Measurements from ENCODE around the gene RNASE13.
A peak's percentile ranks its signal among the peaks of the same experiment; 100 is the strongest.

RNASE13 gene

DNA sequence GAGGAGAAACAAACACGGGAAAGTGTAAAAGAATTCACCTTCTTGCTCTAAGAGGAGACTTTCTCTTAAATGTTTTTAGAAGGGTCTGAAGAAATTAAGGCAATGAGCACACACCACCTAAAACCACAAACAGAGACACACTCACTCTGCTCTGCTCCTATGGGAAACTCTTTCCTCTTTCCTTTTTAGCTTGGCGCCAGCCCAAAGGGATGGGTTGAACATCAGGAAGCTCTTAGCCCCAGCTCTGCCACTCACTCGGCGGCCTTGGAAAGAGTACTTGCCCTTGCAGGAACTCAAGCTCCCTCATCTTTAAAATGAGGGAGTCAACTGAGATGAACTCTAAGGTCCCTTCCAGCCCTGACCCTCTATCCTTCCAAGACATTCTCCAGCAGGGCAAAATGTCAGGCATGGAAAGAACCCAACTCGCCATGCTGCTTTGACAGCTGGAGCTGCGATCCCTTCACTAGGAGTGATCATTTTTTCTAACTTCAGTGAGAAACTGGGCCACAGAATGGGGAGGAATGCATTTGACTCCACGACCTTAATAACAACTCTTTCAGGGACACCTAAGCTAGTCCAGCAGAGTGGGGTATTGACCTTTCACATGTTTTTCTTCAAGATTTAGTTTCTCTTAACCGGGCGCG lies 22.0 kb upstream of the RNASE13 start:
- no peak overlapping the region for H3K4me3 ChIP-seq
- no peak for TF ChIP-seq CTCF (IDR thresholded peaks at IDR 0.05)
- no peak for DNase-seq (ENCODE audit: low spot score)
- H3K27ac ChIP-seq = no peak overlapping the region

GRCh38 chr14:21055432-21056117 lies 21.0 kb upstream of the RNASE13 start:
- peak; percentile 35 for DNase-seq (ENCODE audit: low spot score)
- no peak overlapping the region for H3K27ac ChIP-seq
- no peak for TF ChIP-seq CTCF (IDR thresholded peaks at IDR 0.05)

GRCh38 chr14:21054768-21055145 lies 20.1 kb upstream of the RNASE13 start:
- TF ChIP-seq CTCF (IDR thresholded peaks at IDR 0.05) = no peak
- no peak overlapping the region for H3K4me3 ChIP-seq
- DNase-seq (ENCODE audit: low spot score) = no peak
- no peak overlapping the region for H3K27ac ChIP-seq

More at GRCh38 chr14:21055432-21056117, 21.0 kb upstream of the RNASE13 start:
- H3K4me3 ChIP-seq = no peak overlapping the region

GRCh38 chr14:21054123-21054767 lies 19.6 kb upstream of the RNASE13 start:
- Histone ChIP-seq H3K4me3 (no peak overlapping the region), H3K27ac (no peak overlapping the region)
- no peak for TF ChIP-seq CTCF (IDR thresholded peaks at IDR 0.05)
- DNase-seq (ENCODE audit: low spot score) = no peak

DNA sequence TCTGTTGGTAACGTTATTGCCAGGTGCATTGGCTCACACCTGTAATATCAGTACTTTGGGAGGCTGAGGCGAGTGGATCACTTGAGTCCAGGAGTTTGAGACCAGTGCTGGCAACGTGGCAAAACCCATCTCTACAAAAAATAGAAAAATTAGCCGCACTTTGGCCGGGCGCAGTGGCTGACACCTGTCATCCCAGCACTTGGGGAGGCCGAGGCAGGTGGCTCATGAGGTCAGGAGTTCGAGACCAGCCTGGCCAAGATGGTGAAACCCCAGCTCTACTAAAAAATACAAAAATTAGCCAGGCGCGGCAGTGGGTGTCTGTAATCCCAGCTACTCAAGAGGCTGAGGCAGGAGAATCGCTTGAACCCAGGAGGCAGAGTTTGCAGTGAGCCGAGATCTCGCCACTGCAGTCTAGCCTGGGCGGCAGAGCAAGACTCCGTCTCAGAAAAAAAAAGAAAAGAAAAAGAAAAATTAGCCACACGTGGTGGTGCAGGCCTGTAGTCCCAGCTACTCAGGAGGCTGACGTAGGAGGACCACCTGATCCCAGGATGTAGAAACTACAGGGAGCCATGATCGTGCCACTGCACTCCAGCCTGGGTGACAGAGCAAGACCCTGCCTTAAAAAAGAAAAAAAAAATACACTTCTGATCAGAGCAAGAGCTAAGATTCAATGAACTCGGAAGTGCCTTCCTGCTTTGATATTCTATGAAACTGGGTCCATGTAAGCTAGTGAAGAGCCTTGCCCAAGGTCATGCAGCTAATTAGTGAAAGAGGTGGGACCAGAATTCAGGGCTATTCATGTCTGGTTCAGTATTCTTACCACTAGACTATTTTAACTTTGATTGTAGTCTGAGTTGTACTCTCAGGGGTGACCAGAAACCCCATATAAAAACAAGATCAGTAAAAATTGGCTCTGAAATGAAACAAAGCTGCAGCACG lies 18.8 kb upstream of the RNASE13 start:
- Histone ChIP-seq H3K4me3 (no peak overlapping the region), H3K27ac (no peak overlapping the region)
- DNase-seq (ENCODE audit: low spot score) = no peak
- TF ChIP-seq CTCF (IDR thresholded peaks at IDR 0.05) = no peak

GRCh38 chr14:21050597-21050996 lies 16.0 kb upstream of the RNASE13 start:
- Histone ChIP-seq H3K4me3 (no peak overlapping the region), H3K27ac (no peak overlapping the region)
- no peak for TF ChIP-seq CTCF (IDR thresholded peaks at IDR 0.05)
- no peak for DNase-seq (ENCODE audit: low spot score)
